HG03469 (cell line): ENCODE results near the gene SUB1.
"Not testable (repeated sequence)": the region's sequence is repeated elsewhere in the genome, so short reads cannot be mapped to it uniquely, and the experiment has no call there.

ENCODE experiments used
- ATAC-seq: cut with Tn5 transposase; IDR thresholded peaks from one replicate; pipeline ENCODE4 v1.9.1; 2021; ENCODE audit warnings: mild to moderate bottlenecking, moderate library complexity, moderate number of reproducible peaks; ENCODE audit not compliant: unreplicated experiment

SUB1 gene

GRCh38 chr5:32585446-32586275, at the start of gene SUB1:
Gene SUB1, plus strand, starts transcription at chr5:32585557. Its CDS starts 2,956 bp downstream, at chr5:32588513.
- peak; percentile 32 for ATAC-seq

- no peak for ATAC-seq
These were observed 49.1 kb upstream of the SUB1 start for GRCh38 chr5:32536246-32536645.

DNA sequence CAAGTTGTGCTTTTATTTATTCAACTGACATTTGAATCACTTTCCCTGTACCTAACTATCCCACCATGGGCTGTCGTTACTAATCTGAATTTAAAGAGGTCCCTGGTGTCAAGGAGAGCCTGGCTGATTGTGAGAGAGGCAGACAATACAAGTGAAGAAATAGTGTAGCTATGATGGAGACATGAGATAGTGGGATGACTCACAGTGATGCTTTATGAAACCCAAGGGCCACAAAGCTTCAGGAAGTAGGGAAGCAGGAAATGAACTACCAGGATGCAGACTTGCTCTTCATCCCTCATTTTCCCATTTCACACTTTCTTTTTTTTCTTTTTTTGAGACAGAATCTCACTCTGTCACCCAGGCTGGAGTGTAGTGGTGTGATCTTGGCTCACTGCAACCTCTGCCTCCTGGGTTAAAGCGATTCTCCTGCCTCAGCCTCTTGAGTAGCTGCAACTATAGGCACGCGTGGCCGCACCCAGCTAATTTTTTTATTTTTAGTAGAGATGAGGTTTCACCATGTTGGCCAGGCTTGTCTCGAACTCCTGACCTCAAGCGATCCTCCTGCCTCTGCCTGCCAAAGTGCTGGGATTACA, 47.8 kb upstream of the SUB1 start:
- not testable (repeated sequence) for ATAC-seq

GRCh38 chr5:32538031-32538547, 47.3 kb upstream of the SUB1 start:
- ATAC-seq = peak; percentile 67

- no peak for ATAC-seq
These were observed 45.1 kb upstream of the SUB1 start for GRCh38 chr5:32539981-32540845.

GRCh38 chr5:32541241-32541640, 44.1 kb upstream of the SUB1 start:
- no peak for ATAC-seq

DNA sequence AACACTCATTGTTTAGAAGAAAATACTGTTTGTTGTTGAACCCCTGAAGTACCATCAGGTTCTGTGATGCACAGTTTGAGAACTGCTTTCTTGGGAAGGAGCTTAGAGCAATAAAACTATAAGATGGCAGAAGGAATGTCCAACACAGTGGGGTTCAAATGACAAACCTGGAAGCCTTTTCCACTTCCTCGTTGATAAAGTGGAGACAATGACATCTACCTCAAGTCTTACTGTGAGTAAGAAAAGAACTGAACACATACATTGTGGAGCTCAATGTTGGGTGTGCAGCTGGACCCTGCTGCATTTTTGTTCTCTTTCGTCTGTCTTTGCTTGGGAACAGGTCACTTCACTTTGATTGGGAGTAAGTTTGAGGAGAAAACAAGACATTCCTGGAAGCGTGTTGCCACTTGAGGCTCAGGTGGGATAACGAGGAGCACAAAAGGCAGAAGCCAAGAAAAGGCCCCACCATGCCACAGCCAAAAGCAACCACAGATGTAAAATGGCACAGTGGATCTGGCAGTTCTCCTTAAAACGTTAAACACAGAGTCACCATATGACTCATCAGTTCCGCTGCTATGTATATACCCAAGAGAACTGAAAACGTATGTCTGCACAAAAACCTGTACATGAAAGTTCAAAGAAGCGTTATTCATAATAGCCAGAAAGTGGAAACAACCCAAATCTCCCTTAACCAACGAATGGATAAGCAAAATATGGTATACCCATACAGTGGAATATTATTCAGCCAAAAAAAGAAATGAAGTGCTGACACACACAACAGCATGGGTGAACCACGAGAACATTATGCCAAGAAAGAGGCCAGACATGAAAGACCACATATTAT, 42.9 kb upstream of the SUB1 start:
- peak; percentile 67 for ATAC-seq

DNA sequence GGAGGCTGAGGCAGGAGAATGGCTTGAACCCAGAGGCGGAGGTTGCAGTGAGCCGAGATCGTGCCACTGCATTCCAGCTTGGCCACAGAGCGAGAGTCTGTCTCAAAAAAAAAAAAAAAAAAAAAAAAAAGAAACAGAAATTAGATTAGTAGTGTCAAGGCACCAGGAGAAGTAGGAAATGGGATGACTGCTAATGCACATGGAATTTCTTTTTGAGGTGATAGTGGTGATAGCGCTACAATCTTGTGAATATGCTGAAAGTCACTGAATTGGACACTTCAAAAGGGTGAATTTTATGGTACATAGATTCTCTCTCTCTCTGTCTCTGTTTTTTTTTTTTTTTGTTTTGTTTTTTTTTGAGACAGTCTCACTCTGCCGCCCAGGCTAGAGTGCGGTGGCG, 42.1 kb upstream of the SUB1 start:
- ATAC-seq = no peak

- ATAC-seq = no peak
These were observed 40.1 kb upstream of the SUB1 start for GRCh38 chr5:32545102-32545800.

DNA sequence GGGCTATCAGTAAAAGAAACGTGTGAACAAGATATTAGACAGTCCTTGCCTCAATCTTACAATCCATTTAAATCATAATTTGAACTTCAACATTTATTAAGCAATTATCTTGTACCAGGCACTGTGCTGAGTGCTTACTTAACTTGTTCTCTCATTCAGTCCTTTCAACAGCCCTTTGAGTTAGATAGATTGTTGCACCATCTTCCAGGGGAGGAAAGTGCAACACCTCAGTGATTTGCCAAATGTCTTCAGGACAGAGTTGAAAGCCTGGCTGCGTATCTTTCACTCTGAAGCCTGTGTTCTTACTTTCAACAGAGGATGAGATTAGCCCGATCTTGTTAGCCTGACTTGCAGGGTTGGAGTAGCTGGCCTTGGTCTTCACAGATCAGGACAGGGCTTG, 34.2 kb upstream of the SUB1 start:
- ATAC-seq = no peak

GRCh38 chr5:32551865-32552264, 33.5 kb upstream of the SUB1 start:
- no peak for ATAC-seq

DNA sequence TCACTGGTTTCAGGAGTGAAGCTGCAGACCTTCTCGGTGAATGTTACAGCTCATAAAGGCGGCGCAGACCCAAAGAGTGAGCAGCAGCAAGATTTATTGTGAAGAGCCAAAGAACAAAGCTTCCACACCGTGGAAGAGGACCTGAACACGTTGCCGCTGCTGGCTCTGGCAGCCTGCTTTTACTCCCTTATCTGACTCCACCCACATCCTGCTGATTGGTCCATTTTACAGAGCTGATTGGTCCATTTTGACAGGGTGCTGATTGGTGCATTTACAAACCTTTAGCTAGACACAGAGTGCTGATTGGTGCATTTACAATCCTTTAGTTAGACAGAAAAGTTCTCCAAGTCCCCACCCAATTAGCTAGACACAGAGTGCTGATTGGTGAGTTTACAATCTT, 32.9 kb upstream of the SUB1 start:
- not testable (repeated sequence) for ATAC-seq

- no peak for ATAC-seq
These were observed 32.4 kb upstream of the SUB1 start for GRCh38 chr5:32552936-32553335.

- not testable (repeated sequence) for ATAC-seq
These were observed 31.1 kb upstream of the SUB1 start for GRCh38 chr5:32554181-32554780.

GRCh38 chr5:32556543-32556942, 28.8 kb upstream of the SUB1 start:
- not testable (repeated sequence) for ATAC-seq

- no peak for ATAC-seq
These were observed 25.9 kb upstream of the SUB1 start for GRCh38 chr5:32559411-32559810.

DNA sequence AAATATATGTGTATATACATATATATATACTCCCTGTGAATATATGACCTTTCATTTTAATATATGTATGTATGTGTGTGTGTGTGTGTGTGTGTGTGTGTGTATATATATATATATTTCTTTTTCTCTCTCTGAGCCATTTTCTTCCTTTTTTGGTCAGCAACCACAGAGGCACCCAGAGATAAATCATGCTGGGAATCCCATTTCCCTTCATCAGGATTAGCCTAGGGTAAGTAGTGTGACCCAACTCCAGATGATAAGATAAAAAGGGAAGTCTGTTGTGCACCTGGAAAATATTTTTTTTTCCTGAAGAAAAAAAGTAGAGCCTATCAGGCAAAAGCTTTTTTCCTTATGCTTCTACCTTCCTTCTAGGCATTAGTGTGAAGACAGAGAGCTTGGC, 25.4 kb upstream of the SUB1 start:
- no peak for ATAC-seq

- ATAC-seq = no peak
These were observed 23.3 kb upstream of the SUB1 start for GRCh38 chr5:32562056-32562455.

DNA sequence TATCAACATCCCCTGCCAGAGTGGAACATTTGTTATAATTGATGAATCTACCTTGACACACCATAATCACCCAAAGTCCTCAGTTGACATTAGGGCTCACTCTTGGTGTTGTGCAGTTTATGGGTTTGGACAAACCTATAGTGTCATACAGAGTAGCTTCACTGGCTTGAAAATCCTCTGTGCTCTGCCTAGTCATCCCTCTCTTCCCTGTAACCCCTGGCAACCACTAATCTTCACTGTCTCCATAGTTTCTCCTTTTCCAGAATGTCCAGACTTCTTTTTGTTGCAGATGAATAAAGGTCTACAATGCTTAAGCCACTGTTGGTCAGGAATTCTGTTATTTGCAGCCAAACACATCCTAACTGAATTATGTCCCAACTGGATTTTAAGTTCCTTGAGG, 22.5 kb upstream of the SUB1 start:
- ATAC-seq = no peak
